GM21529 (cell line): Measurements from ENCODE around the gene P3H1.
A peak's percentile ranks its signal among the peaks of the same experiment; 100 is the strongest.
"Not testable (repeated sequence)": the region's sequence is repeated elsewhere in the genome, so short reads cannot be mapped to it uniquely, and the experiment has no call there.

ENCODE experiments used
- ATAC-seq: cut with Tn5 transposase; IDR thresholded peaks from one replicate; pipeline ENCODE4 v1.9.1; 2021; ENCODE audit not compliant: unreplicated experiment

Gene P3H1, protein sequence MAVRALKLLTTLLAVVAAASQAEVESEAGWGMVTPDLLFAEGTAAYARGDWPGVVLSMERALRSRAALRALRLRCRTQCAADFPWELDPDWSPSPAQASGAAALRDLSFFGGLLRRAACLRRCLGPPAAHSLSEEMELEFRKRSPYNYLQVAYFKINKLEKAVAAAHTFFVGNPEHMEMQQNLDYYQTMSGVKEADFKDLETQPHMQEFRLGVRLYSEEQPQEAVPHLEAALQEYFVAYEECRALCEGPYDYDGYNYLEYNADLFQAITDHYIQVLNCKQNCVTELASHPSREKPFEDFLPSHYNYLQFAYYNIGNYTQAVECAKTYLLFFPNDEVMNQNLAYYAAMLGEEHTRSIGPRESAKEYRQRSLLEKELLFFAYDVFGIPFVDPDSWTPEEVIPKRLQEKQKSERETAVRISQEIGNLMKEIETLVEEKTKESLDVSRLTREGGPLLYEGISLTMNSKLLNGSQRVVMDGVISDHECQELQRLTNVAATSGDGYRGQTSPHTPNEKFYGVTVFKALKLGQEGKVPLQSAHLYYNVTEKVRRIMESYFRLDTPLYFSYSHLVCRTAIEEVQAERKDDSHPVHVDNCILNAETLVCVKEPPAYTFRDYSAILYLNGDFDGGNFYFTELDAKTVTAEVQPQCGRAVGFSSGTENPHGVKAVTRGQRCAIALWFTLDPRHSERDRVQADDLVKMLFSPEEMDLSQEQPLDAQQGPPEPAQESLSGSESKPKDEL

DNA sequence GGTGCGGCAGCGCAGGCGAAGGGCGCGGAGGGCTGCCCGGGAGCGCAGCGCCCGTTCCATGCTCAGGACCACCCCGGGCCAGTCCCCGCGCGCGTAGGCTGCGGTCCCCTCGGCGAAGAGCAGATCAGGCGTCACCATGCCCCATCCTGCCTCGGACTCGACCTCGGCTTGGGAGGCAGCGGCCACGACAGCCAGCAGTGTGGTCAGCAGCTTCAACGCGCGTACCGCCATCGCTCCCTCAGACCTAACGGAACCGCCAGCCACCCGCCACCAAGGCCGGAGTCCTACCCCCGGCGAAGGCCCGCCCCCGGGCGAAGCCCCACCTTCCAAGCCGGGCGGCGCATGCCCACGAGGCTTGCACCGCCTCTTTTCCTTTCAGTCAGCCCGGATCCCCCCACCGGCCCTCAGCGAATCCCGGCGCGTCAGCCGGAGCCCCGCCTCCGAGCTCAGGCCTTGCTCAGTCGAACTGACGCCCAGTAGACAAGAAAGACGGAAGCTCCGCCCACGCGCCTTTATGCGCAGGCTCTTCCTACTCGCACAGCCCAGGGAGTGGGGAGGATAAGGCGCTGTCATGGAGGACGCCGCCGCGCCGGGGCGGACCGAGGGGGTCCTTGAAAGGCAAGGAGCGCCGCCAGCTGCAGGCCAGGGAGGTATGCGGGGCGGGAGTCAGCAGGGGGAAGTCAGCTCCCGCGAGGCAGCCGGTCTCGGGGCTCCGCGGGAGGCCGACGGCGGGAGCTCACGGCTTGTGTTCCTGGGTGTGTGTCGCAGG is at the start of gene P3H1, which contains the start of gene C1orf50:
P3H1 (minus strand) TSS at position 288 of the 769 bp plus-strand sequence; CDS start at position 231, 57 bp downstream.
C1orf50 (plus strand) TSS at position 509 of the 769 bp plus-strand sequence; CDS start at position 572, 63 bp downstream.
- peak; percentile 88 for ATAC-seq

DNA sequence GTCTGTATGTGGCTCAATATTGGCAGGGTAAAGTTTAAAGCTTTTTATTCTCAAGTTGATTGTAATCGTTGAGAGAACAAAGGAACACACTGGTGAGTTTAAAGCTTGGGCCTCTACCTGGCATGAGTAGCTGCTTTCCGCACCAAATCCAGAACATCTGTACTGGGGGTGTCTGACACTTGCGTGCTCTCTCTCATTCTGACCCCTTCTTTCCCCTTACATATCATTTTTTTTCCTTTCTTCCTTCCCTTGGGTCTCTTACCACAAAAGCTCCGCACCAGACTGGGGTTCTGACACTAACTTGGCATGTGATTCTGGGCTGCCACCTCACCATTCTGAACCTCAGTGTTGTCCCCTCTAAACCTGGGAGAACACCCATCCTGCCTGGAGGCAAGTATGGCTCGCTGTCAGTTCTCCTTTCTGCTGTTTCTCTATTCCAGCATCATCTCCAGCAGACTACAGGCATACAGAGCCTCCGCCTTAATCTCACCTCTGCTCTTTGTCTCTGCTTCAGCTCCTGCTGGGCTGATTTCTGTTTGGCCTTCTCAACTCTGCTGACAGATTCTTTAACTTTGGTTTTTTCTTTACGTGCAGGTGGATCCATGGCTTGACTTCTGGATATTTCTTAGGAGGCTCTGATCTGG is 49.2 kb upstream of the P3H1 start:
- ATAC-seq: no peak

- not testable (repeated sequence) for ATAC-seq
Measured at GRCh38 chr1:42814815-42815214, 48.0 kb upstream of the P3H1 start.

DNA sequence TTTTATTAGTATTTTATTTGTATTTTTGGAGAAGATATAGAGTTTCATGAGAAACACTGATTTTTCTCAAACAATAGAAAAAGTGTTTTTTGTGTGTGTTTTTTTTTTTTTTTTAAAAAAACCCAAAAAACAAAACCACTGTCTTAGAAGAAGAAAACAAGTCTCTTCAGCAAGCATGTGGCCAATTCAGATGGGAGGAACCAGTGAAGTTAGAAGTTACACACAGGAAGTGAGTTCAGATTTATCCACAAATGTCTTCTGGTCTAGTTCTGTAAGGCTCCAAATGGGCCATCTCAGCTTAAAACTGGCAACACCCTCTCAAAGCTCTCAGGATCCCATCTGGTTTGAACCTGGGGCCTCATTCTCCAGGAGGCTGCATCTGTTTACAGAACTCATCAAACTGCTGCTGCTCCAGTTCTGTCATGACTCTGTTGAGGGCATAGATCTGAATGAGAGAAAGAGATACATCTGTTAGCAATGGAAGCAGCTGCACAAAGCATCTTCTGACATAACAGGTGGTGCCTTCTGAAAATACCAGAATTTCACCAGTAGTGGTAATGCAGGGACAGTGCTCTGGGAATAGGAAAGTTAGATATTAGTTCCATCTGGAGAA is 40.3 kb upstream of the P3H1 start:
- ATAC-seq: no peak

GRCh38 chr1:42806593-42806992 is 39.8 kb upstream of the P3H1 start:
- ATAC-seq: no peak

DNA sequence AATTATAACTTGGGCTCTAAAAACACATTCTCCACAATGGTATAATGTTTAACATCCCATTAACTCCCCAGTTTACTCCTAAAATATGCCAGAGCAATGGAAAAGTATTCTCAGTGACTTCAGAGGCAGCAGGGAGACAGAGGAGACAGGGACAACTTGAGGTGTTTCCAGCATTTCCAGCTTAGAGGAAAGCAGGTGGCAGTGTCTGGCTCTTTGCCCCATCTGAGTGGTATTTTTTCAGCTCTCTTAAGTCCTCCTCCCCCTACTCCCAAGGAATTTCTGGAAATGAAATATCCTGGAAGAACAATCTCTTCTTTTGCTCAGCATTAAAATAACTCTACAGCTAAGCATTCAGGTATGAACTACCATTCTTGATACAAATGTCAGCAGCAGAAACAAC is 39.3 kb upstream of the P3H1 start:
- no peak for ATAC-seq

- no peak for ATAC-seq
Measured at GRCh38 chr1:42801832-42802473, 35.1 kb upstream of the P3H1 start.

DNA sequence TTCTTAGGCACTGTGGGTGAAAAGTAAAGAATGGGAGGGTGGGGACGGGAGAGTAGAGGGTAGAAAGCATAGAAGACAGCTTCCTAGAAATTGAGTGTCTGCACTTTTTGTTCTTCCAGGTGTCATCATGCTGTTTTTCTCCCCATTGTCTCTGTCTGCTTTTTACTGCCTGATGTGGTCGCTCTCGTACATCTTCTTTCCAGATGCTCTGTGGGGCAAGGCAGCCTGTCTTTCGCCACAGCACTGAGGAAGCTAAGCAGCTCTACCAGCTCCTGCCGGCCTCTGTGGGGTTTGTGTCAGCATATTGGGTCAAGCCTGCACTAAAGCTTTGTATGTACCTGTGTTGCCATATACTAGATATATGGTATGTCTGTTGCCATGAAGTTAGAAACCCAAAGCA is 31.2 kb upstream of the P3H1 start:
- ATAC-seq: no peak

- ATAC-seq: no peak
Measured at GRCh38 chr1:42797414-42797813, 30.6 kb upstream of the P3H1 start.

DNA sequence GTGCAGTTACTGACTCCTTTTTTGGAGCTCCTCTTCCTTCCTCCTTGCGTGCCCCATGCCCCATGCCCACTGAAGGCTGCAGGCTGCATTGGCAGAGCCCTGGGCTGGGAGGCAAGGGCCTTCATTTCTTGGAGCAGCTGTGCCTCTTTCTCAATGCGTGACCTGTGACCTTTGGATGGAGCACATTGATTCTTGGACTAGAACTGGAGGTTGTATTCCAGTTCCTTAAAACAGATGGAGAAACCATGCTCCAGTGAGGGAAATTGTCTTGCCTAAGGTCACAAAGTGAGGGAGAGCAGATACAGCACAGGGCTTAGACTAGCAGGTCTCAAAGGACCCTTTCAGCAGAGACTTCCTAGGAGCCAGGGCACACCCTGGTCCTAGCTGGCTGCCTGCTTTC is 27.0 kb upstream of the P3H1 start:
- no peak for ATAC-seq

DNA sequence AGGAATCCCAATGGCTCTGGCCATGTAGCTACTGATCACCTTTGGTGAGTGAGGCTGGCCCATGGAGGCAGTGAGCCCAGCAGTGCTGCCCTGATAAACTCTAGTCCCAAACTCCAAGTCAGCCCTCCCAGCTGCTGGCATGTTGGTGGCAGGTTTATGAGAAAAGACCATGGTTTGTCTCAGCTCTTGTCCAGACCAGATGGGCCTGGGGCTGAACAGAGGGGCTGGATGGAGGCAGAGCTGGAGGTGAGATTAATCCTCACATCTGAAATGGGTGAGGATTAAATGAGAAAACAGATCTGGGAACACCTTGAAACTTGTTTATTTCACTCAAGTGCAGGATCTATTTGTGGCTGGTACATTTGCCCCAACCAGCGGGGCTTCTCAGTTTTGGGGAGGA is 21.2 kb upstream of the P3H1 start:
- no peak for ATAC-seq

DNA sequence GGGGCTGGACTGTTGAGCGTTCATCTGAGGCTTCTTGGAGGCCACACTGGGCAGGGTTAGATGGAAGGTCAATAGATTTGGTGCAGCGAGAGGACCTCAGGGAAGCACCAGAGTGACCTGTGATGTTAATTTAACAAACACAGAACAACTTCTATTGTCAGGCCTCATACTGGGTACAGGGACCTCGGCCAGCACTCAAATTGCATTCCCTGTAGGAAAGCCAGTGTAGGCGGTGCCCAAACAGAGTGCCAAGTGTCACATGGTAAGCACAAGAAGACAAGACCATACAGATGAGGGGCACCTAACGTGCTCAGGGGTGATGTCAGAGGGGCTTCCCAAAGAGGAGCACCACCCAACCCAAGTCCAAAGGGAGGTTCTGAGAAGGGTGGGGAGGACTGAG is 19.3 kb upstream of the P3H1 start:
- ATAC-seq: no peak

DNA sequence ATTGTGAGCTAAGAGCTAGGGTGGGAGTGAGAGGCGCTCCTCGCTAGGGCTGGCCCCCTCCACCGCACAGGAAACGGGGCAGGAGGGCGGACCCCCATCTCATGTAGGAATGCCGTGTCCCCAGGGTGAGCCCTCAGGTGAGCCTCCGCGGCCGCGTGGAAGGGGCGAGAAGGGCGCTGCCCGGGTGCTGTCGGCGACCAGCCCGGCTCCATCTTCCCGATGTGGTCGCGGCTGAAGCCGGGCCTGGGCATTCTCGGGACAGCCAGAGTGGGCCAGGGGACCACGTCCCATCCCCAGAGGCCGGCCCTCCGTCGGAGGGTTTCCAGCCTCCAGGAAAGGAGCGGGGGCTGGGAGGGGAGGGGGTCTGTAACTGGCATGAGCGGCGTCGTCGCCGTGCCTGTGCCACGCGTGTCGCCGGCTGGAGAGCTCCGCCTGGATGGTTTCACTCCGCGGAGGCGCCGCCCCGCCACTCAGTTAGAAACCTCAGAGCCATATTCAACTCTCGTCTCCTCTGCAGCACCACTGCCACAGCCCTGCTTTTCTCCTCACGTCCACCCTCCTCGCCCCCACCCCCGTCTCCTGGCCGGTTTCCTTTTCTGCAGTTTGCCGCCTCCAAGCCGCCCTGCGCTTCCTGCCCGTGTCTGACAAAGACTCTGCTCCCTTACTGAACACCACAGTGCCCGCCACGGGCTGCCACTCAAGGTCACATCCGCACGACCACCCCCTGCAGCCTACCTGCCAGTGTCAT is 18.3 kb upstream of the P3H1 start, which contains the start of gene TMEM269:
TMEM269 (plus strand) TSS at position 46 of the 748 bp plus-strand sequence. CDS start 4,903 bp downstream, outside the sequence.
- no peak for ATAC-seq

DNA sequence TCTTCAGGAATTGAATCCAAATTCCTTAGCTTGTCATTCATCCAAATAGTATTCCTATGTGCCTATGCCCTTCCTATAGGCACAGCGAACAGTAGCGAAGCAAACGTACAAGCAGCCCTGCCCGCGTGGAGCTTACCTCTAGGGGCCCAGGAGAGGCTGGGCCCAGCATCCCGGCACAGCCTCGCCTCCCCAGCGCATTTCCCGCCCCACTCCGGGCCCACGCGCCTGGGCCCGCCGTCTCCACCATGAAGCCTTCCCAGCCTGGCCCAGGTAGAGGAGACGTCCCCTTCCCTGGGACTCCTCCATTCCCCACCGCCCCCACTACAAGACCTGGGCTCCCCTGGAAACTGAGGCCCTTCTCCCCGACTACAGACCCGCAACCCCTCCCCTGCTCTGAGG is 17.7 kb upstream of the P3H1 start:
- no peak for ATAC-seq

DNA sequence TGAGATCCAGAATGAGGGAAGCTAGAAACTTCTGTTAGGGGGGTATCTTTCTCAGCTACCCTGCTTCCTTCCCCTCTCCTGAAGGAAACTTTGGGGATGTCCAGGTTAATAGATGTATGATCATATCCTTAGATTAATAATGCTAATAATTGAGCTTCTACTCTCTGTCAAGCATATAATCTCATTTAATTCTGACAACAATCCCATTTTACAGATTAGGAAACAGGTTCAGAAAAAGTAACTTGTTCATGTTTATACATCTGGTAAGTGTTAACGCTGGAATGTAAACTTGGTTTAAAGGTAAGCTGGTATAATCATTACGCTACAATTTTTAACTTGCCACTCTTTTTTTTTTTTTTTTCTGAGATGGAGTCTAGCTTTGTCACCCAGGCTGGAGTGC is 16.3 kb upstream of the P3H1 start:
- ATAC-seq: no peak

DNA sequence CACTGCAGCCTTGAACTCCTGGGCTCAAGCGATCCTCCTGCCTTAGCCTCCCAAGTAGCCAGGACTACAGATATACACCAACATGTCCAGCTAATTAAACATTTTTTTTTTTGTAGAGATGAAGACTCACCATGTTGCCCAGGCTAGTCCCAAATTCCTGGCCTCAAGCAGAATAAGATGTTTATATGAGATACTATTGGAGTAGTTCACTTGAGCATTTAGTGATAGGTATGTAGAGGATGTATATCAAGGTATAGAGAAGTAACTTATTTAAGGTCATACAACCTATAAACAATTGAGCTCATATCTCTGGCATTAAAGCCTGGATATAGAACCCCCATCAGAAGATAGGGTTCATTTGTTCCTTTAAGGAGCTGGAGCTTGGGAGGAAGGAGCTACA is 13.3 kb upstream of the P3H1 start:
- ATAC-seq: no peak

DNA sequence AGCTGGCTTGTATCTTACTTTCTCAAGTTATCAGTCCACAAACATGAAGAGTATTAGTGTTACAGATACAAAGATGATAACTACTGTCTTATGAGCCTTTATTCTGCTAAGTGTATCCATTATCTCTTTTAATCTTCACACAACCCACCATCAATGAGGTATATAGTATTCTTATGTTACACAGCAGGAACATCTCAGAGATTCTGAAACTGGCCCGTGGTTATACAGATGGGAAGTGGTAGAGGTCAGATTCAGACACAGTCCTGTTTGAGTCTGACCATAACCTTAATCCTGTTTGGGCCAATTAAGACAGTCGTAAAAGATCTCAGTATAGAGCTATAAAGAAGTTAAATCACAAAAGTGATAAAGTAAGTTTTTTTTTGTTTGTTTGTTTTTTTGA is 12.9 kb upstream of the P3H1 start:
- ATAC-seq: no peak

- ATAC-seq: no peak
Measured at GRCh38 chr1:42777852-42778251, 11.0 kb upstream of the P3H1 start.

- ATAC-seq: no peak
Measured at GRCh38 chr1:42776502-42776901, 9.7 kb upstream of the P3H1 start.
